NCI-H345 treated with DMSO at 0.1 percent for 48 hours (cell line): Measurements from ENCODE around the gene PLXDC2.

Experiments
- DNase-seq: peaks from one replicate; lab custom pipeline; 2025; ENCODE audit not compliant: unreplicated experiment; lab: John Stamatoyannopoulos, UW

Gene PLXDC2

DNA sequence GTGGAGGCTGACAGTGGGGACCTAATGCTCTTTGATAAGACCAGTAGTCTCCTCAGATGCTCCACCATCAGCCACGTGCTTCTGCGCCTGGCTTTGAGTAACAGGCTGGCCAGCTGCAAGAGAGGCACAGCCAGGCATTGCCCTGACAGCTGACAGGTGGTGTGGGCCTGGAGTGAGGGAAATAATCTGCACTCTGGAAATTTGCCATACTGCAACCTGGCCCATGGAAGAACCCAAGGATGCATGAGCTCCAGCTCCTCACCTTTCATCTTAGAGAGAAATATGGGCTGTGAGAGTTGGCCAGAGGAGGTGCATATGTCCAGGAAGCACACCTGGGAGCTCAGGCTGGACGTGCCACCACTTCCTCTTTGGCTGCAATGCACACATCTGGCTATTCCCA, 118.9 kb downstream of the PLXDC2 start:
- no peak for DNase-seq

- no peak for DNase-seq
These were observed 120.1 kb downstream of the PLXDC2 start for GRCh38 chr10:19936289-19936688.

DNA sequence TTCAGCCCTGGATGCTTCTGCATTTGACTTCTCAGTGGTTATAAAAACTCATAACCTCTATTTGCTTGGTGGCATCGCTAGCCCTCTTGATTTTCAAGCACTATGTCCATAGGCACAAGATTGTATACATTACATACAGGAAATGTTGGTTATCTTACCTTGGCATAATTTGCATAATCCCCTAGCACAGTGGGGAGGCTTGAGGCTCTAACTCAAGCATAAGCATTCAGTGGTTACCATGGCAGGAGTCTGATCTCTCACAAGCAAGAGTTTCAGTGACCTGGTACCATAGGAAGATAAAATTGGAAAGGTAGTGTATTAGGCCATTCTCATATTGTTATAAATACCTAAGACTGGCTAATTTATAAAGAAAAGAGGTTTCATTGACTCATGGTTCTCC, 121.8 kb downstream of the PLXDC2 start:
- DNase-seq = no peak

GRCh38 chr10:19941206-19941880, 125.1 kb downstream of the PLXDC2 start:
- DNase-seq = no peak

- no peak for DNase-seq
These were observed 128.9 kb downstream of the PLXDC2 start for GRCh38 chr10:19944911-19945663.

GRCh38 chr10:19946245-19946644, 130.0 kb downstream of the PLXDC2 start:
- no peak for DNase-seq

DNA sequence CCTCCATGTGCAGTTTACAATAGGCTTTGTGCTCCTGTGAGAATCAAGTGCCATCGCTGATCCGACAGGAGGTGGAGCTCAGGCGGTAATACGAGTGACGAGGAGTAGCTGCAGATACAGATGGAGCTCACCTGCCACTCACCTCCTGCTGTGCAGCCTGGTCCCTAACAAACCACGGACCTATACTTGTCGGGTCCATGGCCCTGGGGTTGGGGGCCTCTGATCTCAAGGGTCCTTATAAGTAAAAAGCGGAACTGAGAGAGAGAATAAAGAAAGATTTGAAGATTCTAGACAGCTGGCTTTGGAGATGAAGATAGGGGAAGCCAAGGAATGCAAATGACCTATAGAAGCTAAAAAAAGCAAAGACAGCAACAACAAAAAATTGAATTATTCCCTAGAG, 130.6 kb downstream of the PLXDC2 start:
- no peak for DNase-seq

GRCh38 chr10:19947215-19947614, 131.0 kb downstream of the PLXDC2 start:
- no peak for DNase-seq

- no peak for DNase-seq
These were observed 131.4 kb downstream of the PLXDC2 start for GRCh38 chr10:19947656-19948055.

- no peak for DNase-seq
These were observed 136.2 kb downstream of the PLXDC2 start for GRCh38 chr10:19952224-19953010.

- no peak for DNase-seq
These were observed 138.4 kb downstream of the PLXDC2 start for GRCh38 chr10:19954601-19955000.

DNA sequence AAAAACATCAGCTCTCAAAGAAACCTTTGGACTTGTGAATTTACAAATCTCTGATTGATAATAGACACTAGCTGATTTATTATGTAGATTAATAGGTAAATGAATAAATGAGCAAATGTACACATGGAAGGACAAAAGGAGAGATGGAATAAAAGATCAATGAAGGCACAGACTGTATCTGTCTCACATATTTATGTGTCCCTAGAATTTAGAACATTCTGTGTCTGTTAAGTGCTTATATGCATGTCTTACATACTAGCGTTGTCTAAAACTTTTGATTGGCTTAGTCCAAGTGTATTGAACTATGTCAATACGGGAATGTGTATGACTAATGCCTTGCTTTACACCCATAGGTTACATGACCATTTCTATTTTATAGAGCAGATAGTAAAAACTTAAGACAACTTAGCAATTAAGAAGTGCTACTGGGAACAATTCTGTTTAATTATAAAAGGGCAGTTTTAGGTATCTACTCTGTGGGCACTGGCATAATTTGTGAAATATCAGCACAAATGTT, 140.3 kb downstream of the PLXDC2 start:
- no peak for DNase-seq

DNA sequence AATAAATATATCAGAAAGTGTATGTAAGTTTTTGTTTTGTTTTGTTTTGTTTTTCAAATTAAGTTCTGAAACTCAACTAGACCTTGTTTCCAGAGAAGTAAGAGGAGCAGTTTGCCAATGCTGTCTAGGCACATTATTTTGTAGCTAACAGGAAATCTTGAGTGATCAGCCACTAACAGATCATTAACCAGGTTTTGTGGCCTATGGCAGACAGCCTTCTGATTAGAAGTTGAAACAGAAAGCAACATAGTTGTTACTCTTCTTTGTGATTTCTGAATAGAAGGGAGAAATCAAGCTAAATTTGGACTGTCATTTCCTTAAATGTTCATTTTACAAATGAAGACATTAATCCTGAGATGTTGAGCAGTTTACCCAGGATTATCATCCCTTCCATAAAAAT, 142.6 kb downstream of the PLXDC2 start:
- no peak for DNase-seq

- no peak for DNase-seq
These were observed 145.1 kb downstream of the PLXDC2 start for GRCh38 chr10:19961076-19962053.

DNA sequence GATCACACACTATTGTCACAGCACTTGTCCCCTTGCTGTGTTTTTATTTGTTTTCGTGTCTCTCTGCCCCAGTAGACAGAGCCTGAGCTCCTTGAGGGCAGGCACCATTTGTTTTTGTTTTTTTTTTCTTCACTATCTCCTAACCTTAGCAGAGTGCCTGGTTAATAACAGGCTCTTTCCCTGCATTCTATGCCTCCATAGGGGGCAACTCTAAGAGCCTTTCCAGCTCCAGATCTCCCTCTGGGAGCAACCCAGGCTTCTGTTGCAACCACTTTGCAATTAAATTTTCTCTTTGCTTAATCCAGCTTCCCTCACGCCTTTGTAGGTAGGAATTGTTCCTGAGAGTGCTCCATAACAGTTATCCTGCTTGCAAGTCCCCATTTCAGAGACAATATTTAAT, 148.4 kb downstream of the PLXDC2 start:
- DNase-seq = no peak

GRCh38 chr10:19966751-19967150, 150.5 kb downstream of the PLXDC2 start:
- no peak for DNase-seq

GRCh38 chr10:19967981-19968380, 151.7 kb downstream of the PLXDC2 start:
- DNase-seq = no peak

- DNase-seq = no peak
These were observed 152.5 kb downstream of the PLXDC2 start for GRCh38 chr10:19968745-19969144.

DNA sequence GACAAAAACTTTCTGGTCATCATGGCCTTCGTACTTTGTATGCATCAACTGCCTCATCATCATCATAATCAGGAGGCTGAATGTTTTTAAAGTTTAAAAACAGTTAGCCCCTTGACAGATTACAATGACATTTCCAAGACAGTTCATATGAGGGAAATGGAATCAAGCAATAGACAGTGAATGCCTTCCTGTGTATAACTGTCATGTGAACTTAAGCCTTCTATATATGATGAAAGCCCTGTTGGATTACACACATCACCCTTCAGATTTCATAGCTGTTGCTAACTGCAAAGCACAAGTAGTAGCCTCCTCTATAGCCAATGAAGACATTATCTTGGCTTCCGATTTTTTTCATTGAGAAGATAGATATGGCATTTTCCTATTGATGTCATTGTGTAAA, 154.0 kb downstream of the PLXDC2 start:
- DNase-seq = no peak

- DNase-seq = no peak
These were observed 154.5 kb downstream of the PLXDC2 start for GRCh38 chr10:19970717-19971116.
